Liver (tissue), 9 donors: ENCODE data around the gene ADTRP. TPM values are rescaled to one million over a fixed set of nuclear protein-coding genes. Genes with fewer than 3 reads are reported as not detected.
A peak's percentile ranks its signal among the peaks of the same experiment; 100 is the strongest.

ENCODE experiments used
- DNase-seq: peaks from one replicate; pipeline ENCODE4 v3.0.0-alpha.2; 2017; ENCODE audit warnings: low spot score
- H3K27ac ChIP-seq, 2 donors: one replicate each; pipeline ENCODE4 v1.7.0; 2013; ENCODE audit warnings: inconsistent platforms in 2 of 2, low read length in 2 of 2, control low read depth in 1 of 2, low read depth in 1 of 2, mild to moderate bottlenecking in 1 of 2
- H3K27me3 ChIP-seq, 4 donors: one replicate each; pipeline versions ENCODE4 v1.6.1 to v1.7.0; 2013; ENCODE audit warnings: low read length in 3 of 4, inconsistent platforms in 1 of 4, mild to moderate bottlenecking in 1 of 4, moderate library complexity in 1 of 4; ENCODE audit not compliant: control insufficient read depth in 4 of 4, insufficient read depth in 4 of 4
- H3K36me3 ChIP-seq, 4 donors: one replicate each; pipeline versions ENCODE4 v1.6.1 to v1.7.0; 2013; ENCODE audit warnings: low read length in 3 of 4, mild to moderate bottlenecking in 3 of 4, low read depth in 1 of 4, moderate library complexity in 1 of 4; ENCODE audit not compliant: control insufficient read depth in 4 of 4, insufficient read depth in 3 of 4
- H3K4me1 ChIP-seq, 4 donors: one replicate each; pipeline versions ENCODE4 v1.6.1 to v1.7.0; 2013; ENCODE audit warnings: low read length in 3 of 4, mild to moderate bottlenecking in 3 of 4, moderate library complexity in 1 of 4; ENCODE audit not compliant: control insufficient read depth in 4 of 4, insufficient read depth in 4 of 4
- H3K4me3 ChIP-seq, 3 donors: one replicate each; pipeline versions ENCODE4 v1.6.1 to v1.7.0; 2013; ENCODE audit warnings: low read length in 3 of 3, control low read depth in 1 of 3, low read depth in 1 of 3, mild to moderate bottlenecking in 1 of 3
- H3K9ac ChIP-seq, 2 donors: one replicate each; pipeline ENCODE4 v1.7.0; 2013; ENCODE audit warnings: low read length in 2 of 2, mild to moderate bottlenecking in 2 of 2, moderate library complexity in 2 of 2, control low read depth in 1 of 2, low read depth in 1 of 2
- H3K9me3 ChIP-seq, 4 donors: one replicate each; pipeline versions ENCODE4 v1.6.1 to v1.7.0; 2013; ENCODE audit warnings: low read length in 3 of 4; ENCODE audit not compliant: control insufficient read depth in 4 of 4
- EGR1 ChIP-seq, 2 donors: IDR thresholded peaks; 2 replicates each; pipeline ENCODE4 v1.6.1; 2016 to 2018; ENCODE audit warnings: antibody characterized with exemption in 2 of 2, low read depth in 2 of 2
- FOXA1 ChIP-seq: IDR thresholded peaks from 2 replicates; pipeline ENCODE4 v1.6.1; 2016; ENCODE audit warnings: antibody characterized with exemption
- FOXA2 ChIP-seq: IDR thresholded peaks from 2 replicates; pipeline ENCODE4 v1.6.1; 2016; ENCODE audit warnings: antibody characterized with exemption
- HNF4A ChIP-seq, 2 donors: conservative IDR thresholded peaks; 2 replicates each; pipeline ENCODE4 v1.6.1; 2016; ENCODE audit warnings: antibody characterized with exemption in 2 of 2, mild to moderate bottlenecking in 2 of 2
- HNF4G ChIP-seq: IDR thresholded peaks from 2 replicates; pipeline ENCODE4 v1.6.1; 2016; ENCODE audit warnings: antibody characterized with exemption
- JUND ChIP-seq, 2 donors: IDR thresholded peaks; 2 replicates each; pipeline ENCODE4 v1.6.1; 2016; ENCODE audit warnings: antibody characterized with exemption in 2 of 2
- MAX ChIP-seq: IDR thresholded peaks from 2 replicates; pipeline ENCODE4 v1.6.1; 2016; ENCODE audit warnings: antibody characterized with exemption
- NR2F2 ChIP-seq: IDR thresholded peaks from 2 replicates; pipeline ENCODE4 v1.6.1; 2016; ENCODE audit warnings: antibody characterized with exemption
- RAD21 ChIP-seq, 2 donors: IDR thresholded peaks; 2 replicates each; pipeline ENCODE4 v1.6.1; 2016; ENCODE audit warnings: antibody characterized with exemption in 2 of 2, mild to moderate bottlenecking in 2 of 2
- REST ChIP-seq: IDR thresholded peaks from 2 replicates; pipeline ENCODE4 v1.6.1; 2016; ENCODE audit warnings: antibody characterized with exemption, mild to moderate bottlenecking
- RXRA ChIP-seq, 2 donors: IDR thresholded peaks; 2 replicates each; pipeline ENCODE4 v1.6.1; 2017 to 2018; ENCODE audit warnings: antibody characterized with exemption in 2 of 2, mild to moderate bottlenecking in 1 of 2
- TAF1 ChIP-seq: conservative IDR thresholded peaks from 2 replicates; pipeline ENCODE4 v1.6.1; 2016; ENCODE audit warnings: antibody characterized with exemption, mild to moderate bottlenecking
- WGBS: extraction: QIAGEN DNeasy Blood & Tissue Kit; methylation state at CpG from one replicate; pipeline ENCODE4 v1.1.7; 2013; 5-methylcytosine and 5-hydroxymethylcytosine counted together
- polyA plus RNA-seq, 2 donors: library from polyadenylated mRNA; stranded (reverse) in 1 of 2; unstranded in 1 of 2; fragments of 200-250 nt in 1 of 2; fragments of >200 nt in 1 of 2; fragmentation: Nextera tagmentation in 1 of 2; extraction: Ambion mirVana in 1 of 2; gene quantifications; one replicate each; pipeline versions ENCODE4 v1.2.1 to v1.2.3, GENCODE V29; 2013 to 2015
- total RNA-seq, 2 donors: library from RNA; depleted of rRNA; stranded (reverse); fragments of >200 nt; gene quantifications; one replicate each; pipeline ENCODE4 v1.2.3, GENCODE V29; 2014
- TF ChIP-seq, protein P1 (sequence below): IDR thresholded peaks from 2 replicates; pipeline ENCODE4 v1.6.1; 2016; ENCODE audit warnings: antibody characterized with exemption
- TF ChIP-seq, protein P2 (sequence below): fragments of 150-350 bp; IDR thresholded peaks from 2 replicates; pipeline ENCODE4 v1.5.1; 2017; ENCODE audit warnings: improper control_type of control experiment, low read depth, low read length; ENCODE audit not compliant: missing input control
- donor health status: healthy.
- donor health status: healthy.
- donor health status: healthy.
- donor health status: healthy.
- donor health status: healthy.

Gene ADTRP
- total and polyA plus RNA-seq, 4 donors = 0.21 to 2.0 (median 0.50) TPM; not detected in 1

GRCh38 chr6:11701573-11701972 lies 77.0 kb downstream of the ADTRP start:
- no peaks in the 10 kb centered on the region for H3K4me1 ChIP-seq
- DNase-seq = no peak
- WGBS = 87% methylated on average over 6 of the region's 6 CpGs
- H3K36me3 ChIP-seq = no peaks in the 10 kb centered on the region
- H3K9me3 ChIP-seq = no peaks in the 10 kb centered on the region
- no peak overlapping the region for H3K27ac ChIP-seq
- TF ChIP-seq RXRA (IDR thresholded peaks at IDR 0.05) (no peak), RAD21 (IDR thresholded peaks at IDR 0.05) (no peak), REST (no peak), HNF4G (no peak), JUND (IDR thresholded peaks at IDR 0.05) (no peak), NR2F2 (no peak), TAF1 (no peak), EGR1 (IDR thresholded peaks at IDR 0.05; ENCODE audit: low read depth in 2 of 2) (no peak), FOXA1 (no peak), HNF4A (conservative IDR thresholded peaks at IDR 0.05) (no peak), MAX (no peak), FOXA2 (no peak)
- TF ChIP-seq, protein P1, sequence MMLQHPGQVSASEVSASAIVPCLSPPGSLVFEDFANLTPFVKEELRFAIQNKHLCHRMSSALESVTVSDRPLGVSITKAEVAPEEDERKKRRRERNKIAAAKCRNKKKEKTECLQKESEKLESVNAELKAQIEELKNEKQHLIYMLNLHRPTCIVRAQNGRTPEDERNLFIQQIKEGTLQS = no peak
- TF ChIP-seq, protein P2, sequence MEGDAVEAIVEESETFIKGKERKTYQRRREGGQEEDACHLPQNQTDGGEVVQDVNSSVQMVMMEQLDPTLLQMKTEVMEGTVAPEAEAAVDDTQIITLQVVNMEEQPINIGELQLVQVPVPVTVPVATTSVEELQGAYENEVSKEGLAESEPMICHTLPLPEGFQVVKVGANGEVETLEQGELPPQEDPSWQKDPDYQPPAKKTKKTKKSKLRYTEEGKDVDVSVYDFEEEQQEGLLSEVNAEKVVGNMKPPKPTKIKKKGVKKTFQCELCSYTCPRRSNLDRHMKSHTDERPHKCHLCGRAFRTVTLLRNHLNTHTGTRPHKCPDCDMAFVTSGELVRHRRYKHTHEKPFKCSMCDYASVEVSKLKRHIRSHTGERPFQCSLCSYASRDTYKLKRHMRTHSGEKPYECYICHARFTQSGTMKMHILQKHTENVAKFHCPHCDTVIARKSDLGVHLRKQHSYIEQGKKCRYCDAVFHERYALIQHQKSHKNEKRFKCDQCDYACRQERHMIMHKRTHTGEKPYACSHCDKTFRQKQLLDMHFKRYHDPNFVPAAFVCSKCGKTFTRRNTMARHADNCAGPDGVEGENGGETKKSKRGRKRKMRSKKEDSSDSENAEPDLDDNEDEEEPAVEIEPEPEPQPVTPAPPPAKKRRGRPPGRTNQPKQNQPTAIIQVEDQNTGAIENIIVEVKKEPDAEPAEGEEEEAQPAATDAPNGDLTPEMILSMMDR = no peak
- no peaks in the 10 kb centered on the region for H3K27me3 ChIP-seq
- no peak overlapping the region for H3K9ac ChIP-seq
- H3K4me3 ChIP-seq = no peak overlapping the region

DNA sequence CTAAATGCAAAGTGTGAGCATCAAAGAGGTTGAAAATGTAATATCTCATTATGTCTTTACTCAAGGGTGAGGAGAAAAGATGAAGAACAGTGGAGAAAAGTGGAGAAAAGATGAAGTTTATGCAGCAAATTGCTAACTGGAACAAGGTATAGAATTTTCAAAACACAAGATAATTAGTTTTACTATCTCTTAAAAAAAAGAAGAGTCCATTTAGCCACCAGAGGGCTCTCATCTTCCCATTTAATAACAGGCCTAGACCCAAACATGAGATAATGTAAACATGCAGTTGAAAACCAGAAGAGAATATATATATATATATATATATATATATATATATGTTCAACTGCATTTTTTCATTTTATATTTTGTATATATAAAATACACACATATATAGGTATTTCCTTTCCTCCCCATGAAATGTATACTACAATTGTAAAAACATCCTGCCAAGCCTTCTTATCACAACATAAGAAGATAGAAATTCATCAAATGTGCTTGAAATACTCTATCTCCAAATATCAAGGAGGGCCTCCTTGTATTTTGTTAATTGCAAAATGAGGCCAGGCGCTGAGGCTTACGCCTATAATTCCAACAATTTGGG lies 78.4 kb downstream of the ADTRP start:
- WGBS = 97% methylated on average over 2 of the region's 2 CpGs
- H3K27me3 ChIP-seq = no peaks in the 10 kb centered on the region
- H3K27ac ChIP-seq = no peak overlapping the region
- TF ChIP-seq TAF1 = no peak
- TF ChIP-seq, protein P1 = no peak
- TF ChIP-seq RAD21 (IDR thresholded peaks at IDR 0.05) = peak; percentile 72 to 78
- TF ChIP-seq FOXA2 = no peak
- TF ChIP-seq, protein P2 = peak; percentile 43
- H3K4me1 ChIP-seq = no peaks in the 10 kb centered on the region
- H3K9me3 ChIP-seq = no peaks in the 10 kb centered on the region
- no peak overlapping the region for H3K4me3 ChIP-seq
- no peak for DNase-seq
- H3K36me3 ChIP-seq = no peaks in the 10 kb centered on the region
- H3K9ac ChIP-seq = no peak overlapping the region
